OCI-LY7 (cell line): ENCODE results near the gene PAX3. TPM values are rescaled to one million over a fixed set of nuclear protein-coding genes. Genes with fewer than 3 reads are reported as not detected.

Experiments used
- BruUV-seq: library from RNA; stranded (reverse); fragments of 400-500 nt; replicated peaks from 2 replicates; lab custom pipeline; 2021; lab: Mats Ljungman, UMichigan
- CTCF ChIA-PET: fragments of 300-600 bp; sonication (Branson Sonifier 250); formaldehyde crosslinking; loops from one replicate; lab custom pipeline; 2022; ENCODE audit warnings: antibody characterized with exemption; ENCODE audit not compliant: unreplicated experiment; lab: Charles Lee
- POLR2A ChIA-PET: fragments of 300-600 bp; sonication (Branson Sonifier 250); formaldehyde crosslinking; loops from one replicate; lab custom pipeline; 2022; ENCODE audit warnings: antibody characterized with exemption; lab: Charles Lee
- DNase-seq: peaks from one replicate; pipeline ENCODE4 v3.0.0-alpha.2; 2015; ENCODE audit warnings: low spot score
- H2AFZ ChIP-seq: fragments of 200-600 bp; sonication (generic), shearing (Covaris generic); 2 replicates; pipeline ENCODE4 v1.6.1; 2014; ENCODE audit warnings: mild to moderate bottlenecking, antibody characterized with exemption, low read length, moderate library complexity
- H3K27ac ChIP-seq: fragments of 200-600 bp; sonication (generic); 2 replicates; pipeline ENCODE4 v1.5.1; 2014; ENCODE audit warnings: mixed run types, low read depth, mild to moderate bottlenecking, moderate library complexity, low read length, inconsistent platforms; ENCODE audit not compliant: poor library complexity, severe bottlenecking
- H3K36me3 ChIP-seq: fragments of 200-600 bp; sonication (generic); 2 replicates; pipeline ENCODE4 v1.6.1; 2014; ENCODE audit warnings: mild to moderate bottlenecking, antibody characterized with exemption, low read length, moderate library complexity, mixed read lengths; ENCODE audit not compliant: insufficient read depth
- H3K4me1 ChIP-seq: fragments of 200-600 bp; sonication (generic); 2 replicates; pipeline ENCODE4 v1.5.1; 2014; ENCODE audit warnings: mild to moderate bottlenecking, low read length; ENCODE audit not compliant: insufficient read depth, poor library complexity, severe bottlenecking
- H3K4me2 ChIP-seq: fragments of 200-600 bp; sonication (generic); 2 replicates; pipeline ENCODE4 v1.6.1; 2014; ENCODE audit warnings: mild to moderate bottlenecking, low read length
- H3K4me3 ChIP-seq: fragments of 200-600 bp; sonication (generic); 2 replicates; pipeline ENCODE4 v1.5.1; 2014; ENCODE audit warnings: mild to moderate bottlenecking, low read depth, low read length; ENCODE audit not compliant: poor library complexity, severe bottlenecking
- H3K79me2 ChIP-seq: fragments of 200-600 bp; sonication (generic); 2 replicates; pipeline ENCODE4 v1.6.1; 2016; ENCODE audit warnings: low read depth, mild to moderate bottlenecking, low read length, moderate library complexity, mixed read lengths; ENCODE audit not compliant: insufficient read depth
- H3K9me2 ChIP-seq: fragments of 200-600 bp; sonication (generic); 2 replicates; pipeline ENCODE4 v1.6.1; 2016; ENCODE audit warnings: mild to moderate bottlenecking, low read length, mixed read lengths; ENCODE audit not compliant: insufficient read depth
- H3K9me3 ChIP-seq: fragments of 200-600 bp; sonication (generic); 2 replicates; pipeline ENCODE4 v1.6.1; 2014; ENCODE audit warnings: mild to moderate bottlenecking, mixed run types, low read length, mixed read lengths
- H4K20me1 ChIP-seq: fragments of 200-600 bp; sonication (generic); 2 replicates; pipeline ENCODE4 v1.6.1; 2014; ENCODE audit warnings: mild to moderate bottlenecking, antibody characterized with exemption, low read length, moderate library complexity, mixed read lengths; ENCODE audit not compliant: insufficient read depth
- EZH2phosphoT487 ChIP-seq: fragments of 200-600 bp; sonication (generic); IDR thresholded peaks from 2 replicates; pipeline ENCODE4 v1.6.1; 2018; ENCODE audit warnings: low read depth, borderline replicate concordance, mild to moderate bottlenecking, mixed run types, antibody characterized with exemption, low read length, moderate library complexity, mixed read lengths
- intact Hi-C: fragments of 100-400 bp; cut with micrococcal nuclease; formaldehyde crosslinking; loops from one replicate; pipeline ENCODE4 v1.10.0; 2022; ENCODE audit not compliant: unreplicated experiment
- total RNA-seq, 2 experiments: library from RNA; depleted of rRNA in 1 of 2; stranded (reverse); fragments of >200 nt in 1 of 2; shearing (Covaris generic) in 1 of 2; gene quantifications; 2 replicates each; pipeline ENCODE4 v1.2.3, GENCODE V29; 2014 to 2022
- TF ChIP-seq, protein P1 (sequence below): fragments of 200-600 bp; sonication (generic); conservative IDR thresholded peaks from 2 replicates; pipeline ENCODE4 v1.5.1; 2014; ENCODE audit warnings: mild to moderate bottlenecking, antibody characterized with exemption, low read length, moderate library complexity, mixed read lengths

PAX3 gene
- total RNA-seq, 2 experiments from 2014 or later: not detected

GRCh38 chr2:222287862-222288479 is 10.8 kb downstream of the PAX3 start:
- H3K4me2 ChIP-seq: no peak overlapping the region
- no TSS peak for BruUV-seq
- H3K36me3 ChIP-seq: no peaks in the 10 kb centered on the region
- no peak overlapping the region for H3K27ac ChIP-seq
- no peak overlapping the region for H2AFZ ChIP-seq
- H3K9me2 ChIP-seq: no peaks in the 10 kb centered on the region
- no peaks in the 10 kb centered on the region for H4K20me1 ChIP-seq
- TF ChIP-seq, protein P1, sequence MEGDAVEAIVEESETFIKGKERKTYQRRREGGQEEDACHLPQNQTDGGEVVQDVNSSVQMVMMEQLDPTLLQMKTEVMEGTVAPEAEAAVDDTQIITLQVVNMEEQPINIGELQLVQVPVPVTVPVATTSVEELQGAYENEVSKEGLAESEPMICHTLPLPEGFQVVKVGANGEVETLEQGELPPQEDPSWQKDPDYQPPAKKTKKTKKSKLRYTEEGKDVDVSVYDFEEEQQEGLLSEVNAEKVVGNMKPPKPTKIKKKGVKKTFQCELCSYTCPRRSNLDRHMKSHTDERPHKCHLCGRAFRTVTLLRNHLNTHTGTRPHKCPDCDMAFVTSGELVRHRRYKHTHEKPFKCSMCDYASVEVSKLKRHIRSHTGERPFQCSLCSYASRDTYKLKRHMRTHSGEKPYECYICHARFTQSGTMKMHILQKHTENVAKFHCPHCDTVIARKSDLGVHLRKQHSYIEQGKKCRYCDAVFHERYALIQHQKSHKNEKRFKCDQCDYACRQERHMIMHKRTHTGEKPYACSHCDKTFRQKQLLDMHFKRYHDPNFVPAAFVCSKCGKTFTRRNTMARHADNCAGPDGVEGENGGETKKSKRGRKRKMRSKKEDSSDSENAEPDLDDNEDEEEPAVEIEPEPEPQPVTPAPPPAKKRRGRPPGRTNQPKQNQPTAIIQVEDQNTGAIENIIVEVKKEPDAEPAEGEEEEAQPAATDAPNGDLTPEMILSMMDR: no peak
- TF ChIP-seq EZH2phosphoT487: no peak
- H3K4me1 ChIP-seq: no peaks in the 10 kb centered on the region
- no peaks in the 10 kb centered on the region for H3K9me3 ChIP-seq
- H3K79me2 ChIP-seq: no peaks in the 10 kb centered on the region
- ChIA-PET CTCF (no interaction called here), POLR2A (interaction anchor here (1.0 kb wide), 1 partner anchor 10 kb away, joined by 4 read pairs; no protein-coding TSS in a partner anchor)
- no peak overlapping the region for H3K4me3 ChIP-seq
- intact Hi-C loops: no loop called here
- no peak for DNase-seq

GRCh38 chr2:222284466-222284865 is 14.3 kb downstream of the PAX3 start:
- POLR2A ChIA-PET: interaction anchor here (0.6 kb wide), 1 partner anchor 22 kb away, joined by 3 read pairs; no protein-coding TSS in a partner anchor
- intact Hi-C loops: no loop called here
- Histone ChIP-seq H3K4me1 (no peaks in the 10 kb centered on the region), H3K36me3 (no peaks in the 10 kb centered on the region), H3K9me3 (no peaks in the 10 kb centered on the region), H3K4me3 (no peak overlapping the region), H2AFZ (no peak overlapping the region), H3K4me2 (no peak overlapping the region), H3K27ac (no peak overlapping the region), H3K9me2 (no peaks in the 10 kb centered on the region), H4K20me1 (no peaks in the 10 kb centered on the region), H3K79me2 (no peaks in the 10 kb centered on the region)
- BruUV-seq: no TSS peak
- DNase-seq: no peak
- TF ChIP-seq, protein P1: no peak
- no peak for TF ChIP-seq EZH2phosphoT487
- CTCF ChIA-PET: no interaction called here

GRCh38 chr2:222283634-222284033 is 15.2 kb downstream of the PAX3 start:
- H3K9me2 ChIP-seq: no peaks in the 10 kb centered on the region
- no peaks in the 10 kb centered on the region for H3K4me1 ChIP-seq
- no peaks in the 10 kb centered on the region for H4K20me1 ChIP-seq
- H3K9me3 ChIP-seq: no peaks in the 10 kb centered on the region
- no peaks in the 10 kb centered on the region for H3K36me3 ChIP-seq
- H3K27ac ChIP-seq: no peak overlapping the region
- no peak overlapping the region for H3K4me3 ChIP-seq
- no TSS peak for BruUV-seq
- intact Hi-C loops: no loop called here
- H3K79me2 ChIP-seq: no peaks in the 10 kb centered on the region
- POLR2A ChIA-PET: no interaction called here
- no peak overlapping the region for H3K4me2 ChIP-seq
- H2AFZ ChIP-seq: no peak overlapping the region
- DNase-seq: no peak
- CTCF ChIA-PET: no interaction called here
- no peak for TF ChIP-seq EZH2phosphoT487
- TF ChIP-seq, protein P1: no peak
